ENCODE results near the gene TRIM58. TPM values are rescaled to one million over a fixed set of nuclear protein-coding genes. Genes with fewer than 3 reads are reported as not detected.

Gene TRIM58
- total RNA-seq, 1 donor from 2014 or later: 4.0 TPM

DNA sequence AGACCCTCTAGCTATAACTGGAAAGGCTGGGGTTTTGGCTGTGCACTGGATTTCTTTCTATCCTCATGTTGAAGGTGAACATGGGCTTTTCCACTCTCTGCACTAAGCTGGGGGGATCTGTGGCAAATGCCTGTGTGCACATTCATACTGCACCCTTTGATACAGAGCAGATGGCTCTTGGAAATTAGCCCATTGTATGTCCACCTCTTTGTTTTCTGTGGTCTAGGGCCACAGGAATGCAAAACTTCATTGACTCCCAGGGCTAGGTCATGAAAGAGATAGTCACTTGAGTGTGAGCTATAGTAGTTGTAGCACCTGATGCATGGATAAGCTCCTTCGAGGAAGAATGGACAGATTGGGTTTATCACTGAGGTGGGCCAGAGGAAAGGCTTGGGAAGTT is 27.3 kb upstream of the TRIM58 start:
- Histone ChIP-seq H3K4me1 (no peaks in the 10 kb centered on the region), H3K27me3 (ENCODE audit: low read depth) (no peaks in the 10 kb centered on the region), H3K9me3 (no peaks in the 10 kb centered on the region), H3K36me3 (no peaks in the 10 kb centered on the region), H3K4me3 (no peak overlapping the region), H3K27ac (no peak overlapping the region)
- DNase-seq: no peak
- TF ChIP-seq, protein P1, sequence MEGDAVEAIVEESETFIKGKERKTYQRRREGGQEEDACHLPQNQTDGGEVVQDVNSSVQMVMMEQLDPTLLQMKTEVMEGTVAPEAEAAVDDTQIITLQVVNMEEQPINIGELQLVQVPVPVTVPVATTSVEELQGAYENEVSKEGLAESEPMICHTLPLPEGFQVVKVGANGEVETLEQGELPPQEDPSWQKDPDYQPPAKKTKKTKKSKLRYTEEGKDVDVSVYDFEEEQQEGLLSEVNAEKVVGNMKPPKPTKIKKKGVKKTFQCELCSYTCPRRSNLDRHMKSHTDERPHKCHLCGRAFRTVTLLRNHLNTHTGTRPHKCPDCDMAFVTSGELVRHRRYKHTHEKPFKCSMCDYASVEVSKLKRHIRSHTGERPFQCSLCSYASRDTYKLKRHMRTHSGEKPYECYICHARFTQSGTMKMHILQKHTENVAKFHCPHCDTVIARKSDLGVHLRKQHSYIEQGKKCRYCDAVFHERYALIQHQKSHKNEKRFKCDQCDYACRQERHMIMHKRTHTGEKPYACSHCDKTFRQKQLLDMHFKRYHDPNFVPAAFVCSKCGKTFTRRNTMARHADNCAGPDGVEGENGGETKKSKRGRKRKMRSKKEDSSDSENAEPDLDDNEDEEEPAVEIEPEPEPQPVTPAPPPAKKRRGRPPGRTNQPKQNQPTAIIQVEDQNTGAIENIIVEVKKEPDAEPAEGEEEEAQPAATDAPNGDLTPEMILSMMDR (IDR thresholded peaks at IDR 0.05): no peak
- intact Hi-C loops (cut with DNase I): no loop called here
- no peak for ATAC-seq

DNA sequence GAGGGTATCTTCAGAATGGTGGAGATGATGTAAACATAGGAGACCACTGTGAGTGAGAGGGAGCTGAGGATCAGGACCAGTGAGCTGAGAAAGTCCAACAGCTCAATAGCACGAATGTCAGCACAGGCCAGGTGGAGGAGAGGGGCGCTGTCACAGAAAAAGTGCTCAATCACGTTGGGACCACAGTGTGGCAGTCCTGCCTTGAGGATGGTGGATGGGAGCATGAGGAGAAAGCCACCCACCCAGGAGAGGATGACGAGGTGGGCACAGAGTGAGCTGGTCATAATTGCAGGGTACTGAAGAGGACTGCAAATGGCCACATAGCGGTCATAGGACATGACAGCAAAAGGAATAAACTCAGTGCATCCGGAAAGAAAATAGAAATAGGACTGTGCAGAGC is 23.4 kb upstream of the TRIM58 start:
- H3K27ac ChIP-seq: no peak overlapping the region
- no peaks in the 10 kb centered on the region for H3K4me1 ChIP-seq
- no peaks in the 10 kb centered on the region for H3K9me3 ChIP-seq
- DNase-seq: no peak
- TF ChIP-seq, protein P1 (IDR thresholded peaks at IDR 0.05): no peak
- no peak for ATAC-seq
- intact Hi-C loops (cut with DNase I): no loop called here
- H3K36me3 ChIP-seq: no peaks in the 10 kb centered on the region
- H3K4me3 ChIP-seq: no peak overlapping the region
- H3K27me3 ChIP-seq (ENCODE audit: low read depth): no peaks in the 10 kb centered on the region

DNA sequence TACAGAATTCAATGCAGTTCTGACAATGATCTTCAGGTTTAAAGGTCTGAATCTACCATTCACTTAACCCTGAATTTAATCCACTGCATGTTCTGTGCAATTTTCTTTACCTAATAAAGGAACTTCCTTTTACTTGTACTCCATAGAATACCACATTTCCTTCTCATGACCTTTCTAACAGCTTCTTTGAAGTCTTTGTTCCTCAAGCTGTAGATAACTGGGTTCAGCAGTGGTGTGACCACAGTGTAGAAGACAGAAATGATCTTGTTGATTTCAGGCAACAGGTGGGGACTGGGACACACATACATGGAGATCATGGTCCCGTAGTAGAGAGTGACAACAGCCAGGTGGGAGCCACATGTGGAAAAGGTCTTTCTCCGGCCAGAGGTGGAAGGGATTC is 16.2 kb upstream of the TRIM58 start:
- no peak overlapping the region for H3K27ac ChIP-seq
- intact Hi-C loops (cut with DNase I): no loop called here
- no peak overlapping the region for H3K4me3 ChIP-seq
- no peaks in the 10 kb centered on the region for H3K9me3 ChIP-seq
- no peaks in the 10 kb centered on the region for H3K27me3 ChIP-seq (ENCODE audit: low read depth)
- H3K4me1 ChIP-seq: no peaks in the 10 kb centered on the region
- no peaks in the 10 kb centered on the region for H3K36me3 ChIP-seq
- no peak for ATAC-seq
- TF ChIP-seq, protein P1 (IDR thresholded peaks at IDR 0.05): no peak
- DNase-seq: no peak

DNA sequence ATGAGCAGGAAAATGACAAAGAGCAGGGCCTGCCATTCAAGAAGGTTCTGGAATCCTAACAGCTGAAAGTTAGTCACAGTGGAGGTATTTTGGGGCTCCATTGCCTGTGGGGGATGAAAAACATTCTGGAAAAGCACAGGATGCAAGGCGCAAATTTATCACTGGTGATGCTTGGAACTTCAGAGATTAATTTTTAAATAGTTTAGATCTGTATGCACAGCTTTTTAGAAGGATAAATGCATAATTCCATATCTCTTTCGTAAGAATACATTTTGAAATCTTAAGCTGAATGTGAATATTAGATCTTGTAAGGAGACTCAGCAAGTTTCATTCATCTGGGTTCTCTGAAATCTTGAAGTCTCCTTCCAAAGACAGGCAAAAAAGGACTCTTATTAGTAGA is 15.2 kb upstream of the TRIM58 start, which contains the start of gene OR11L1:
Gene OR11L1, minus strand, starts transcription at position 101 of the 400 bp plus-strand sequence. Its CDS starts 0 bp downstream, at position 101.
- intact Hi-C loops (cut with DNase I): no loop called here
- TF ChIP-seq, protein P1 (IDR thresholded peaks at IDR 0.05): no peak
- H3K27ac ChIP-seq: no peak within 1 kb of the TSS

DNA sequence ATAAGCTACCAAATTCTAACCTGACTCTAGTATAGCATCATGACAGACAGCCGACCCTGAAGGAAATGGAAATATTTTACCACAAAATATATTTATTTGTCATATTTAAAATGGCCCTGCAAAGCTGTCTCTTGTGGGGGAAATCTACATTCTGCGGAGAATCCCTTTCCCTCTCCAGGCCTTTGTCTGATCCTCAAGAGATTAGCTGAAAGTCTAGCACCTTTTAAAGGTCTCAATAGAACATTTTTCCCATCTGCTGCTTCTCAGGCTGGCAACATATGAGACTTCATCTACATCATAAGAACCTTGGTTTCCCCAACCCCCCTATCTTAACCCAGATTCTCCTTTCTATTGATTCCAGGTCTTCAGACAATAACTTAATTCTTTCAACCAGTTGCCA is 13.6 kb upstream of the TRIM58 start:
- no peak overlapping the region for H3K27ac ChIP-seq
- no peak for ATAC-seq

More for the DNA sequence above, 15.2 kb upstream of the TRIM58 start, which contains the start of gene OR11L1:
- no peaks in the 10 kb centered on the region for H3K36me3 ChIP-seq
- H3K9me3 ChIP-seq: no peaks in the 10 kb centered on the region
- no peaks in the 10 kb centered on the region for H3K4me1 ChIP-seq
- no peaks in the 10 kb centered on the region for H3K27me3 ChIP-seq (ENCODE audit: low read depth)
- DNase-seq (no peak), ATAC-seq (no peak)
- no peak within 1 kb of the TSS for H3K4me3 ChIP-seq

More for the DNA sequence above, 13.6 kb upstream of the TRIM58 start:
- Histone ChIP-seq H3K36me3 (no peaks in the 10 kb centered on the region), H3K4me1 (no peaks in the 10 kb centered on the region), H3K4me3 (no peak overlapping the region), H3K27me3 (ENCODE audit: low read depth) (no peaks in the 10 kb centered on the region), H3K9me3 (no peaks in the 10 kb centered on the region)
- no peak for DNase-seq
- intact Hi-C loops (cut with DNase I): no loop called here
- TF ChIP-seq, protein P1 (IDR thresholded peaks at IDR 0.05): no peak

Data from lower lobe of right lung (tissue), 2 donors.